Brain pericyte (primary cell): ENCODE results near the gene TMEM9.
"Not testable (repeated sequence)": the region's sequence is repeated elsewhere in the genome, so short reads cannot be mapped to it uniquely, and the experiment has no call there.

ENCODE experiments used
- DNase-seq: peaks from one replicate; pipeline ENCODE4 v3.0.0-alpha.2; 2012; ENCODE audit warnings: low read depth, low spot score

Gene TMEM9

DNA sequence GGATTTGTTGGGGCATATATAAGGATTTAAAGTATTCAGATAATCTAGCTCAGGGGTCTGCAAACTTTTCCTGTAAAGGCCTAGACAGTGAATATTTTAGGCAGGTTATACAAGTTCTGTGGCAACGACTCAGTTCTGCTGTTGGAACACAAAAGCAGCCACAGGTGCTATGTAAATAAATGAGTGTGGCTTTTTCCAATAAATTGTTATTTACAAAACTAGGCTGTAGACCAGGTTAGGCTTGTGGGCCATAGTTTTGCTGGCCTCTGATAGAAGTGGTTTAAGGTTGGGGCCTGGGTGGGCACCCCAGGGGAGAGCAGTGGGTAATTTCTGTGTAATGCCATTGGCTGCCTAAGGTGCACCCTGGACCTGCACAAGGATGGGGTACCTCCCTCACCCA, 19.5 kb upstream of the TMEM9 start:
- no peak for DNase-seq

- DNase-seq, result no peak
These were observed 18.8 kb upstream of the TMEM9 start for GRCh38 chr1:201172999-201173610.

- no peak for DNase-seq
These were observed 18.1 kb upstream of the TMEM9 start for GRCh38 chr1:201172326-201172725.

- DNase-seq, result no peak
These were observed 17.1 kb upstream of the TMEM9 start for GRCh38 chr1:201171063-201172036.

- DNase-seq, result no peak
These were observed 16.3 kb upstream of the TMEM9 start for GRCh38 chr1:201170533-201171062.

GRCh38 chr1:201169971-201170532, 15.8 kb upstream of the TMEM9 start:
- no peak for DNase-seq

- no peak for DNase-seq
These were observed 14.9 kb upstream of the TMEM9 start for GRCh38 chr1:201169203-201169602.

- no peak for DNase-seq
These were observed 13.0 kb upstream of the TMEM9 start for GRCh38 chr1:201167041-201167991.

DNA sequence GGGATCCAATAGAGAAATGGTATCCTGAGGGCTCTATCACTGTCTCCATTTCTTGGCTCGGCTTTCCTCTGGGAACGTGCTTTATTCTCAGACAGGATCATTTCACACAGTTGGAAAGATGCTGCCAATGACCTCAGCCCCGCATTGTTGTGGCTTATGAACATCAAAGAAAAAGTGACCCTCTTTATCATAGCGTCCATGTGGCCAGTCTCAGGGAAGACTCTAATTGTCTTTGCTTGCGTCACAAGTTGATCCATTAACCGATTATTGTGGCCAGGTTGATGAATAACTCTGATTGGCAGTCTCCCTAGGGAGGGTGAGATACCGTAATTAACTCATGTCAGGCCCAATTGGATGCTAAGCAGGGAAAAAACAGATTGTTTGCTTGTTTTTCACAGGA, 10.4 kb upstream of the TMEM9 start:
- DNase-seq, result no peak

- no peak for DNase-seq
These were observed 9.4 kb upstream of the TMEM9 start for GRCh38 chr1:201163707-201164106.

DNA sequence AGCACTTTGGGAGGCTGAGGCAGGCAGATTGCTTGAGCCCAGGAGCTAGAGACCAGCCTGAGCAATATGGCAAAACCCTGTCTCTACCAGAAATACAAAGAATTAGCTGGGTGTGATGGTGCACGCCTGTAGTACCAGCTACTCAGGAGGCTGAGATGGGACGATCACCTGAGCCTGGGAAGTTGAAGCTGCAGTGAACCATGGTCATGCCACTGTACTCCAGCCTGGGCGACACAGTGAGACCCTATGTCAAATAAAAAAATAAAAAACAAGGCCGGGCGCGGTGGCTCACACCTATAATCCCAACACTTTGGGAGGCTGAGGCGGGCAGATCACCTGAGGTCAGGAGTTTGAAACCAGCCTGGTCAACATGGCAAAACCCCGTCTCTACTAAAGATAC, 8.8 kb upstream of the TMEM9 start:
- not testable (repeated sequence) for DNase-seq

DNA sequence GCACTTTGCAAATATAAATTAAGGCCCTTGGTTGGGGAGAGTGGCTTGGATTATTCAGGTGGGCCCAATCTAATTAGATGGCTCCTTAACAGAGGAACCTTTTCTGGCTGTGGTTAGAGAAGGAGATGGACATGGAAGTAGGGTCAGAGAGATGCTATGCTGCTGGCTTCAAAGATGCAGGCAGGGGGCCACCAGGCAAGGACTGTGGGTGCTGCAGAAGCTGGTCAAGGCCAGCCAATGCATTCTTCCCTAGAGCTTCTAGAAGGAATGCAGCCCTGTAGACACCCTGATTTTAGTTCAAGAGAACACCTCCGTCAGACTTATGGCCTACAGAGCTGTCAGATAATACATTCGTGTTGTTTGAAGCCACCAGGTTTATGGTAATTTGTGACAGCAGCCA, 3.7 kb upstream of the TMEM9 start:
- DNase-seq, result no peak

GRCh38 chr1:201156819-201157218, 2.5 kb upstream of the TMEM9 start:
- DNase-seq, result no peak

GRCh38 chr1:201156346-201156745, 2.1 kb upstream of the TMEM9 start:
- no peak for DNase-seq

DNA sequence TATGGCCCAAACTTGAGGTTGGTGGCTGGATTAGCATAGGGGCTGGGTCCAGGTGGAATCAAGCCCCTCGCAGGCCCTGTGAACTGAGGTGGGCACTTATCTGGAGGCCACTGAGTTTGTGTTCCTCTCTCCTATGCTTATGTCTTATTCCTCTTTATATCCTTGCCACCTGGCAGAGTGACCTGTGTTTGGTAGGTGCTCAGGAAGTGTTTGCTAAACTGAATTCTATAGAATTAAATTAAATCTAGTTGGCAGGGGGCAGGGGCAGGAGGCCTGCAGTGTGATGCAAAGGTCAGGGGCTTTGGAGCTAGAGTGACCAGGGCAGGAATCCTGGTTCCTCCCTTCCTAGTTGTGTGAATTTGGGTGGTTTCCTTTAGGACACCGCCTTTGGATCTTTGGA, 1.1 kb upstream of the TMEM9 start:
- no peak for DNase-seq

GRCh38 chr1:201153474-201154388, 543 bp downstream of the TMEM9 start:
- no peak for DNase-seq

- no peak for DNase-seq
These were observed 4.9 kb downstream of the TMEM9 start for GRCh38 chr1:201149400-201149799.

DNA sequence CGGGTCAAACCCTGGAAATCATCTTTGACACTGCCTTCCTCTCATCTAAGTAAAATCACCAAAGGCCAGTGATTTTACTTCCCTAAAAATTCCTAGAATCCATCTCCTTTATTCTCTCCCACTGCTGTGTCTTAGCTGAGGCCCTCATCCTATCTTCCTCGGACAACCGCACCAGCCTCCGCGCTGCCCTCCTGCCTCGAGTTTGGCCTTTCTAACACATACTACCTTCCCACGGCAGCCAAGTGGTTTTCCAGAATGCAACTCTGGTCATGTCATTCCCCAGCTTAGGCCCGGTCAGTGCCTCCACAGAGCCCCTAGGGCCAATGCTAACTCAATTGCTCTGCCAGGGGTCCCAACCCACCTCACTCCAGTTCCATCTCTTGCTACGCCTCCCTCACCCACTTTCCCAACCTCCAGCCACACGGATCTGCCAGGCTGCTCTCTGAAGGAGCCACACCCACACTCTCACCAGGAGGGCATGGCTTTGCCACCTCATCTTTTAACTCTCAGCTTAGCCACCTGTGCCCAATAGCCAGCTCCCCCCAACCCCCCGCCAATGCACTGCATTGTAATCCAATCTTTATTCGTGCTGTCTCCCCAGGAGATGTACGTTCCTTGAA, 6.8 kb downstream of the TMEM9 start:
- DNase-seq, result no peak

- DNase-seq, result no peak
These were observed 7.5 kb downstream of the TMEM9 start for GRCh38 chr1:201146626-201147390.
